Fibroblast of lung (primary cell): ENCODE results near the gene FAM114A1. TPM values are rescaled to one million over a fixed set of nuclear protein-coding genes. Genes with fewer than 3 reads are reported as not detected.

ENCODE experiments used
- DNase-seq, 2 donors: peaks; one replicate each; pipeline versions ENCODE4 v3.0.0 to v3.0.0-alpha.2; 2010; ENCODE audit warnings: low read depth in 2 of 2
- H2AFZ ChIP-seq: 2 replicates; pipeline ENCODE4 v1.5.1; 2012; ENCODE audit warnings: low read length, control low read depth, inconsistent platforms
- H3K27ac ChIP-seq: 2 replicates; pipeline ENCODE4 v1.5.1; 2011; ENCODE audit warnings: low read length, control low read depth; ENCODE audit not compliant: insufficient read depth
- H3K27me3 ChIP-seq: 2 replicates; pipeline ENCODE4 v1.5.1; 2011; ENCODE audit warnings: mild to moderate bottlenecking, low read length; ENCODE audit not compliant: control insufficient read depth, insufficient read depth
- H3K36me3 ChIP-seq: 2 replicates; pipeline ENCODE4 v1.5.1; 2011; ENCODE audit warnings: low read length; ENCODE audit not compliant: control insufficient read depth, insufficient read depth
- H3K4me1 ChIP-seq: 2 replicates; pipeline ENCODE4 v1.5.1; 2011; ENCODE audit warnings: low read length; ENCODE audit not compliant: control insufficient read depth, insufficient read depth; ENCODE audit errors: extremely low read depth
- H3K4me2 ChIP-seq: 2 replicates; pipeline ENCODE4 v1.5.1; 2011; ENCODE audit warnings: low read length, control low read depth; ENCODE audit not compliant: insufficient read depth; ENCODE audit errors: extremely low read depth
- H3K4me3 ChIP-seq, 4 experiments: fragments of 200-600 bp in 1 of 4; sonication (generic) in 1 of 4; replicated peaks in 1 of 4; 2 replicates each; pipeline ENCODE4 v1.5.1; 2011 to 2016; ENCODE audit warnings: low read length in 4 of 4, low read depth in 3 of 4, mild to moderate bottlenecking in 3 of 4, control low read depth in 2 of 4, inconsistent platforms in 1 of 4, mixed read lengths in 1 of 4; ENCODE audit not compliant: insufficient read depth in 1 of 4; ENCODE audit errors: control extremely low read depth in 1 of 4
- H3K79me2 ChIP-seq: 2 replicates; pipeline ENCODE4 v1.5.1; 2012; ENCODE audit warnings: mild to moderate bottlenecking, low read length, inconsistent platforms; ENCODE audit not compliant: control insufficient read depth, insufficient read depth
- H3K9ac ChIP-seq: 2 replicates; pipeline ENCODE4 v1.5.1; 2011; ENCODE audit warnings: mild to moderate bottlenecking, low read length, control low read depth; ENCODE audit not compliant: insufficient read depth
- H3K9me3 ChIP-seq: 2 replicates; pipeline ENCODE4 v1.5.1; 2012; ENCODE audit warnings: low read depth, low read length; ENCODE audit not compliant: control insufficient read depth, insufficient read depth
- H4K20me1 ChIP-seq: 2 replicates; pipeline ENCODE4 v1.5.1; 2011; ENCODE audit warnings: low read length; ENCODE audit not compliant: control insufficient read depth, insufficient read depth; ENCODE audit errors: extremely low read depth
- CTCF ChIP-seq, 2 donors: IDR thresholded peaks in 1 of 2; conservative IDR thresholded peaks in 1 of 2; 1 replicate in 1 of 2; 2 replicates in 1 of 2; pipeline ENCODE4 v1.5.1; 2011 to 2012; ENCODE audit warnings: low read length in 2 of 2, control low read depth in 1 of 2, inconsistent platforms in 1 of 2, low read depth in 1 of 2, mild to moderate bottlenecking in 1 of 2
- EZH2 ChIP-seq: IDR thresholded peaks from 2 replicates; pipeline ENCODE4 v1.5.1; 2012; ENCODE audit warnings: low read length, control low read depth, mild to moderate bottlenecking; ENCODE audit errors: missing control alignments
- polyA plus RNA-seq, 2 donors: library from polyadenylated mRNA; depleted of rRNA in 1 of 2; stranded (reverse) in 1 of 2; unstranded in 1 of 2; fragments of >200 nt; gene quantifications; 2 replicates each; pipeline ENCODE4 v1.2.1, GENCODE V29; 2011 to 2012; ENCODE audit warnings: missing spikeins in 1 of 2
- total RNA-seq: library from RNA; depleted of rRNA; stranded (reverse); fragments of >200 nt; gene quantifications from 2 replicates; pipeline ENCODE4 v1.2.1, GENCODE V29; 2014

FAM114A1 gene
- total and polyA plus RNA-seq, 2 donors (not counting 1 experiment from before 2014, with no cell fraction given) = 296 to 402 TPM

- no peaks in the 10 kb centered on the region for H3K79me2 ChIP-seq
- H2AFZ ChIP-seq = no peak overlapping the region
- H3K4me2 ChIP-seq = no peak overlapping the region
- H3K4me3 ChIP-seq = no peak overlapping the region
- TF ChIP-seq EZH2 (no peak), CTCF (conservative IDR thresholded peaks at IDR 0.05 in 1 of 2, IDR thresholded peaks at IDR 0.05 in 1 of 2; ENCODE audit: low read depth in 1 of 2, low read length in 2 of 2) (no peak)
- H3K9me3 ChIP-seq = no peaks in the 10 kb centered on the region
- no peak overlapping the region for H3K27ac ChIP-seq
- no peaks in the 10 kb centered on the region for H4K20me1 ChIP-seq
- DNase-seq = no peak
- H3K27me3 ChIP-seq = no peaks in the 10 kb centered on the region
- H3K4me1 ChIP-seq = no peaks in the 10 kb centered on the region
- peaks cover 18% of the 10 kb centered on the region for H3K36me3 ChIP-seq
- H3K9ac ChIP-seq = no peak overlapping the region
Observed at GRCh38 chr4:38928568-38928967, 61.0 kb downstream of the FAM114A1 start.

- Histone ChIP-seq H3K27ac (no peak overlapping the region), H3K9me3 (no peaks in the 10 kb centered on the region), H3K27me3 (no peaks in the 10 kb centered on the region), H4K20me1 (no peaks in the 10 kb centered on the region), H3K36me3 (peaks cover 18% of the 10 kb centered on the region), H2AFZ (no peak overlapping the region), H3K9ac (no peak overlapping the region), H3K4me3 (no peak overlapping the region), H3K4me1 (no peaks in the 10 kb centered on the region), H3K4me2 (no peak overlapping the region), H3K79me2 (no peaks in the 10 kb centered on the region)
- no peak for TF ChIP-seq EZH2
- TF ChIP-seq CTCF (conservative IDR thresholded peaks at IDR 0.05 in 1 of 2, IDR thresholded peaks at IDR 0.05 in 1 of 2; ENCODE audit: low read depth in 1 of 2, low read length in 2 of 2) = no peak
- DNase-seq = no peak
Observed at GRCh38 chr4:38928974-38929373, 61.4 kb downstream of the FAM114A1 start.

GRCh38 chr4:38930204-38930603 lies 62.6 kb downstream of the FAM114A1 start:
- DNase-seq = no peak
- Histone ChIP-seq H4K20me1 (no peaks in the 10 kb centered on the region), H3K27me3 (no peaks in the 10 kb centered on the region), H3K27ac (no peak overlapping the region), H3K4me1 (no peaks in the 10 kb centered on the region), H3K9ac (no peak overlapping the region), H2AFZ (no peak overlapping the region), H3K4me2 (no peak overlapping the region), H3K36me3 (peaks cover 15% of the 10 kb centered on the region), H3K79me2 (no peaks in the 10 kb centered on the region), H3K9me3 (no peaks in the 10 kb centered on the region), H3K4me3 (no peak overlapping the region)
- TF ChIP-seq EZH2 (no peak), CTCF (conservative IDR thresholded peaks at IDR 0.05 in 1 of 2, IDR thresholded peaks at IDR 0.05 in 1 of 2; ENCODE audit: low read depth in 1 of 2, low read length in 2 of 2) (no peak)
